IMR-90 (cell line): ENCODE results near the gene BRCA1. TPM values are rescaled to one million over a fixed set of nuclear protein-coding genes. Genes with fewer than 3 reads are reported as not detected.

Experiments used
- ATAC-seq: fragments of 200-7000 bp; cut with Tn5 transposase; 2 replicates; pipeline ENCODE4 v1.9.1; 2020; ENCODE audit warnings: low read depth, mild to moderate bottlenecking, moderate library complexity
- BruUV-seq: library from RNA; stranded (reverse); fragments of 400-500 nt; replicated peaks from 2 replicates; lab custom pipeline; 2021; lab: Mats Ljungman, UMichigan
- CTCF ChIA-PET: fragments of 300-600 bp; formaldehyde crosslinking; extraction: SDS; loops from one replicate; lab custom pipeline; 2021; ENCODE audit warnings: antibody characterized with exemption; lab: Yijun Ruan, JAX
- POLR2A ChIA-PET: fragments of 300-600 bp; sonication (Branson Sonifier 250); formaldehyde crosslinking; loops from one replicate; lab custom pipeline; 2022; ENCODE audit warnings: antibody characterized with exemption; ENCODE audit not compliant: unreplicated experiment; lab: Charles Lee
- DNase-seq: peaks from one replicate; pipeline ENCODE4 v3.0.0; 2013
- H2AFZ ChIP-seq: replicated peaks from 2 replicates; pipeline ENCODE3; 2013; ENCODE audit warnings: low read length, mild to moderate bottlenecking; ENCODE audit not compliant: poor library complexity
- H2AK5ac ChIP-seq: 2 replicates; pipeline ENCODE4 v1.6.1; 2013; ENCODE audit warnings: low read depth, low read length, inconsistent platforms
- H2AK9ac ChIP-seq: replicated peaks from 2 replicates; pipeline ENCODE3; 2013; ENCODE audit warnings: mild to moderate bottlenecking, low read depth, low read length, moderate library complexity; ENCODE audit not compliant: poor library complexity
- H2BK120ac ChIP-seq: 2 replicates; pipeline ENCODE4 v1.6.1; 2013; ENCODE audit warnings: low read depth, low read length, inconsistent platforms
- H2BK15ac ChIP-seq: 3 replicates; pipeline ENCODE4 v1.6.1; 2013; ENCODE audit warnings: low read depth, low read length, inconsistent platforms
- H2BK20ac ChIP-seq: 2 replicates; pipeline ENCODE4 v1.6.1; 2013; ENCODE audit warnings: low read depth, mild to moderate bottlenecking, inconsistent platforms, low read length, moderate library complexity
- H2BK5ac ChIP-seq: 2 replicates; pipeline ENCODE4 v1.6.1; 2013; ENCODE audit warnings: mild to moderate bottlenecking, low read depth, low read length, inconsistent platforms; ENCODE audit not compliant: poor library complexity, severe bottlenecking
- H3K14ac ChIP-seq: replicated peaks from 2 replicates; pipeline ENCODE4 v1.6.1; 2013; ENCODE audit warnings: low read depth, low read length, inconsistent platforms
- H3K18ac ChIP-seq: 2 replicates; pipeline ENCODE4 v1.6.1; 2013; ENCODE audit warnings: low read depth, low read length, control low read depth
- H3K23ac ChIP-seq: 2 replicates; pipeline ENCODE4 v1.6.1; 2013; ENCODE audit warnings: low read depth, low read length, inconsistent platforms
- H3K27ac ChIP-seq: 2 replicates; pipeline ENCODE4 v1.5.1; 2013; ENCODE audit warnings: mild to moderate bottlenecking, control low read depth, low read length; ENCODE audit not compliant: insufficient read depth
- H3K27me3 ChIP-seq: 2 replicates; pipeline ENCODE4 v1.6.1; 2013; ENCODE audit warnings: low read length; ENCODE audit not compliant: control insufficient read depth, insufficient read depth
- H3K36me3 ChIP-seq: 2 replicates; pipeline ENCODE4 v1.6.1; 2013; ENCODE audit warnings: low read length, mixed read lengths; ENCODE audit not compliant: control insufficient read depth, insufficient read depth
- H3K4ac ChIP-seq: 2 replicates; pipeline ENCODE4 v1.6.1; 2013; ENCODE audit warnings: low read depth, low read length, inconsistent platforms
- H3K4me1 ChIP-seq: 2 replicates; pipeline ENCODE4 v1.6.1; 2013; ENCODE audit warnings: low read length, mixed read lengths; ENCODE audit not compliant: control insufficient read depth, insufficient read depth
- H3K4me2 ChIP-seq: 2 replicates; pipeline ENCODE4 v1.6.1; 2013; ENCODE audit warnings: low read depth, mild to moderate bottlenecking, control low read depth, low read length, moderate library complexity
- H3K4me3 ChIP-seq: 2 replicates; pipeline ENCODE4 v1.5.1; 2013; ENCODE audit warnings: low read depth, mild to moderate bottlenecking, control low read depth, low read length, moderate library complexity; ENCODE audit not compliant: insufficient read depth
- H3K56ac ChIP-seq: 2 replicates; pipeline ENCODE4 v1.6.1; 2013; ENCODE audit warnings: low read length, inconsistent platforms; ENCODE audit not compliant: insufficient read depth; ENCODE audit errors: extremely low read depth
- H3K79me1 ChIP-seq, 2 experiments: 2 replicates each; pipeline ENCODE4 v1.6.1; 2013; ENCODE audit warnings: low read length in 2 of 2, inconsistent platforms in 1 of 2, low read depth in 1 of 2
- H3K9ac ChIP-seq: 2 replicates; pipeline ENCODE4 v1.6.1; 2013; ENCODE audit warnings: low read depth, low read length, control low read depth
- H3K9me1 ChIP-seq: 2 replicates; pipeline ENCODE4 v1.6.1; 2013; ENCODE audit warnings: low read length, inconsistent platforms; ENCODE audit not compliant: insufficient read depth
- H3K9me3 ChIP-seq: 2 replicates; pipeline ENCODE4 v1.6.1; 2013; ENCODE audit warnings: low read length; ENCODE audit not compliant: control insufficient read depth, insufficient read depth
- H4K20me1 ChIP-seq: 2 replicates; pipeline ENCODE4 v1.6.1; 2013; ENCODE audit warnings: low read length, inconsistent platforms; ENCODE audit not compliant: insufficient read depth
- H4K5ac ChIP-seq: 2 replicates; pipeline ENCODE4 v1.6.1; 2013; ENCODE audit warnings: mild to moderate bottlenecking, low read depth, low read length, control low read depth
- H4K8ac ChIP-seq, 2 experiments: 2 replicates each; pipeline ENCODE4 v1.6.1; 2013; ENCODE audit warnings: low read depth in 2 of 2, low read length in 2 of 2, control low read depth in 1 of 2, inconsistent platforms in 1 of 2
- H4K91ac ChIP-seq: 2 replicates; pipeline ENCODE4 v1.6.1; 2013; ENCODE audit warnings: low read depth, low read length, inconsistent platforms; ENCODE audit not compliant: insufficient read depth
- BHLHE40 ChIP-seq: fragments of 150-350 bp; IDR thresholded peaks from 2 replicates; pipeline ENCODE4 v1.6.1; 2016; ENCODE audit warnings: mild to moderate bottlenecking, low read depth, low read length
- CEBPB ChIP-seq: IDR thresholded peaks from 2 replicates; pipeline ENCODE4 v1.6.1; 2012; ENCODE audit warnings: low read depth, low read length, improper control_type of control experiment
- CHD1 ChIP-seq: IDR thresholded peaks from 2 replicates; pipeline ENCODE4 v1.6.1; 2012; ENCODE audit warnings: low read depth, low read length, improper control_type of control experiment
- CTCF ChIP-seq: conservative IDR thresholded peaks from 2 replicates; pipeline ENCODE4 v1.5.1; 2012; ENCODE audit warnings: mild to moderate bottlenecking, low read depth, low read length, improper control_type of control experiment
- ELK1 ChIP-seq: fragments of 150-350 bp; IDR thresholded peaks from 2 replicates; pipeline ENCODE4 v1.6.1; 2016; ENCODE audit warnings: low read depth, mild to moderate bottlenecking, low read length, moderate library complexity, borderline replicate concordance
- FOS ChIP-seq: fragments of 150-350 bp; IDR thresholded peaks from 2 replicates; pipeline ENCODE4 v1.6.1; 2016; ENCODE audit warnings: low read depth, low read length
- MAFK ChIP-seq: IDR thresholded peaks from 2 replicates; pipeline ENCODE4 v1.6.1; 2012; ENCODE audit warnings: low read depth, low read length, improper control_type of control experiment
- MAZ ChIP-seq: IDR thresholded peaks from 2 replicates; pipeline ENCODE4 v1.6.1; 2012; ENCODE audit warnings: low read depth, mild to moderate bottlenecking, low read length, improper control_type of control experiment, moderate library complexity, borderline replicate concordance
- MXI1 ChIP-seq: IDR thresholded peaks from 2 replicates; pipeline ENCODE4 v1.6.1; 2012; ENCODE audit warnings: low read depth, mild to moderate bottlenecking, low read length, moderate library complexity, borderline replicate concordance
- NFE2L2 ChIP-seq: fragments of 150-350 bp; IDR thresholded peaks from 2 replicates; pipeline ENCODE4 v1.6.1; 2016; ENCODE audit warnings: low read depth, mild to moderate bottlenecking, low read length
- POLR2A ChIP-seq: IDR thresholded peaks from 2 replicates; pipeline ENCODE4 v1.6.1; 2012; ENCODE audit warnings: mild to moderate bottlenecking, low read depth, low read length
- RAD21 ChIP-seq: IDR thresholded peaks from 2 replicates; pipeline ENCODE4 v1.6.1; 2012; ENCODE audit warnings: low read length, improper control_type of control experiment
- RCOR1 ChIP-seq: IDR thresholded peaks from 2 replicates; pipeline ENCODE4 v1.6.1; 2012; ENCODE audit warnings: mild to moderate bottlenecking, low read length, improper control_type of control experiment; ENCODE audit not compliant: insufficient replicate concordance
- RFX5 ChIP-seq: IDR thresholded peaks from 2 replicates; pipeline ENCODE4 v1.8.0; 2012; ENCODE audit warnings: low read depth, mild to moderate bottlenecking, low read length, moderate library complexity
- SMC3 ChIP-seq: fragments of 150-350 bp; IDR thresholded peaks from 2 replicates; pipeline ENCODE4 v1.6.1; 2016; ENCODE audit warnings: low read depth, mild to moderate bottlenecking, antibody characterized with exemption, low read length, moderate library complexity
- USF2 ChIP-seq: fragments of 150-350 bp; IDR thresholded peaks from 2 replicates; pipeline ENCODE4 v1.6.1; 2017; ENCODE audit warnings: mild to moderate bottlenecking, antibody characterized with exemption, low read length, low read depth
- WGBS, 2 experiments: methylation state at CpG; one replicate each; pipeline versions ENCODE4 v1.1.5 to v1.1.7; 2013; ENCODE audit warnings: missing lambda C conversion rate in 2 of 2; ENCODE audit not compliant: insufficient read length in 1 of 2; ENCODE audit errors: extremely low coverage in 2 of 2; 5-methylcytosine and 5-hydroxymethylcytosine counted together
- dilution Hi-C: fragments of 300-500 bp; cut with HindIII; formaldehyde crosslinking; loops from one replicate; pipeline ENCODE4 v1.14.3; 2018; ENCODE audit warnings: low sequenced_read_pairs; ENCODE audit not compliant: unreplicated experiment
- in situ Hi-C: fragments of 300-500 bp; cut with MboI; formaldehyde crosslinking; loops from 3 replicates; pipeline ENCODE4 v1.14.3; 2019; ENCODE audit warnings: low sequenced_read_pairs, inconsistent platforms, mixed read lengths
- intact Hi-C: fragments of 100-400 bp; cut with micrococcal nuclease; formaldehyde crosslinking; loops from 2 replicates; pipeline ENCODE4 v1.10.0; 2022
- polyA plus RNA-seq, 3 experiments: library from polyadenylated mRNA; depleted of rRNA; stranded (reverse); fragments of >200 nt; gene quantifications; 2 replicates each; pipeline ENCODE4 v1.2.3, GENCODE V29; 2012; ENCODE audit warnings: low replicate concordance in 1 of 3
- total RNA-seq: library from RNA; depleted of rRNA; stranded (reverse); fragments of >200 nt; gene quantifications from 2 replicates; pipeline ENCODE4 v1.2.3, GENCODE V29; 2012

BRCA1 gene
- total and polyA plus RNA-seq, 2 of the 4 experiments (the other 2 are of a cell fraction), result 8.3 to 17.7 TPM

GRCh38 chr17:43014020-43014648, 111.0 kb downstream of the BRCA1 start:
- no peak overlapping the region for H4K5ac ChIP-seq
- in situ Hi-C loops, result no loop called here

More at GRCh38 chr17:43014020-43014648, 111.0 kb downstream of the BRCA1 start:
- no peak for TF ChIP-seq NFE2L2
- TF ChIP-seq CEBPB, result no peak
- TF ChIP-seq ELK1, result no peak
- TF ChIP-seq BHLHE40, result no peak
- no peak for TF ChIP-seq MAZ
- no peak for TF ChIP-seq RAD21
- TF ChIP-seq USF2, result no peak
- no peak for TF ChIP-seq RCOR1
- no peak for TF ChIP-seq CTCF
- TF ChIP-seq FOS, result no peak
- TF ChIP-seq SMC3, result no peak
- TF ChIP-seq POLR2A, result no peak
- no peak for TF ChIP-seq MXI1
- TF ChIP-seq MAFK, result no peak
- no peak for TF ChIP-seq CHD1
- no peak for TF ChIP-seq RFX5
- Histone ChIP-seq H3K56ac (no peak overlapping the region), H2BK5ac (no peak overlapping the region), H3K4me1 (no peaks in the 10 kb centered on the region), H3K9ac (no peak overlapping the region), H2BK15ac (no peak overlapping the region), H2AFZ (no peak overlapping the region), H2BK20ac (no peak overlapping the region), H4K8ac (no peak overlapping the region), H3K4me3 (no peak overlapping the region), H3K14ac (no peak overlapping the region), H2AK9ac (peak overlapping the region; percentile 19), H4K91ac (no peak overlapping the region), H3K27me3 (no peaks in the 10 kb centered on the region), H3K9me3 (no peaks in the 10 kb centered on the region), H3K23ac (no peak overlapping the region), H3K27ac (no peak overlapping the region), H4K20me1 (peaks cover 25% of the 10 kb centered on the region; the same call in 1 of the 2 replicates), H2BK120ac (no peak overlapping the region), H3K4ac (no peak overlapping the region), H2AK5ac (no peak overlapping the region), H3K9me1 (peaks cover 19% of the 10 kb centered on the region), H3K36me3 (peaks cover 52% of the 10 kb centered on the region), H3K18ac (no peak overlapping the region), H3K79me1 (peaks cover 6 to 38% of the 10 kb centered on the region in 2 experiments; a peak in 2 of 4 replicates), H3K4me2 (no peak overlapping the region)
- ChIA-PET POLR2A (no interaction called here), CTCF (no interaction called here)
- BruUV-seq, result no TSS peak
- DNase-seq, result no peak
- WGBS, 2 experiments, result 75% methylated on average over 3 of the region's 12 CpGs; no CpG with 5 or more reads in 1 of the 2 experiments
- intact Hi-C loops (no loop called here), dilution Hi-C loops (no loop called here)
- ATAC-seq, result no peak
